HG02571 (cell line): Measurements from ENCODE around the gene MSMO1.

Experiments used
- ATAC-seq: cut with Tn5 transposase; IDR thresholded peaks from one replicate; pipeline ENCODE4 v1.9.1; 2021; ENCODE audit warnings: mild to moderate bottlenecking, moderate library complexity; ENCODE audit not compliant: unreplicated experiment

MSMO1 gene

GRCh38 chr4:165386328-165386727, 58.9 kb downstream of the MSMO1 start:
- ATAC-seq, result no peak

DNA sequence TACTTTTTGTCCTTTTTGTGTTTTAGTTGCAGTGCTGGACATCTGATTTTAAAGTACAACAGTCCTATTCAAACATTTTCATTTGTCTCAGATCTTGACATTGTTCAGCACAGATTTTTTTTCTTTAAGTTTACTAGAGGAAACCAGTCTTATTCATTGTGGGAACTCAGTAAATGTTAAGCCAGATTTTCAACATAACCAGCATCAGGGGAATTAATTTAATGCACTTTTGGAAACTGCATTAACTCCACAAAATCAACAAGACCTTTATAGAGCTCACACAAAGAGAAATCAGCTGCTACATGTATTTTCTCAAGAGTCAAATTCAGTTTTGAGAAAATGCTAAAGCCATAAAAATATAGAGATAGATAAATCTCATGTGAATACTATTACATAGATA, 61.3 kb downstream of the MSMO1 start:
- ATAC-seq, result no peak
